Frontal cortex (tissue), 4 donors: ENCODE results near the gene COL4A2. TPM values are rescaled to one million over a fixed set of nuclear protein-coding genes. Genes with fewer than 3 reads are reported as not detected.
"Not testable (repeated sequence)": the region's sequence is repeated elsewhere in the genome, so short reads cannot be mapped to it uniquely, and the experiment has no call there.

Source experiments
- DNase-seq, 2 donors: peaks; one replicate each; pipeline ENCODE4 v3.0.0; 2012; ENCODE audit warnings: low spot score in 2 of 2
- FAIRE-seq: peaks from 2 replicates; lab custom pipeline; 2012; peaks lifted over from hg19 to GRCh38; lab: Jason Lieb, UNC
- total RNA-seq: library from RNA; depleted of rRNA; stranded (reverse); fragments of >200 nt; gene quantifications from one replicate; pipeline ENCODE4 v1.2.3, GENCODE V29; 2014
- donor health status: control.
- donor health status: control.
- donor health status: control.

Gene COL4A2
- total RNA-seq, 1 donor from 2014 or later: 47.3 TPM

- FAIRE-seq: no peak
Observed at GRCh38 chr13:110317093-110317492, 10.0 kb downstream of the COL4A2 start.

GRCh38 chr13:110317496-110318195 is 10.6 kb downstream of the COL4A2 start:
- FAIRE-seq: no peak
- DNase-seq: no peak

More at GRCh38 chr13:110317093-110317492, 10.0 kb downstream of the COL4A2 start:
- no peak for DNase-seq

- no peak for FAIRE-seq
- DNase-seq: no peak
Observed at GRCh38 chr13:110318920-110319319, 11.8 kb downstream of the COL4A2 start.

GRCh38 chr13:110319397-110319773 is 12.3 kb downstream of the COL4A2 start:
- FAIRE-seq (no peak), DNase-seq (no peak)

GRCh38 chr13:110319774-110320509 is 12.9 kb downstream of the COL4A2 start:
- DNase-seq (no peak), FAIRE-seq (no peak)

- FAIRE-seq: no peak
- DNase-seq: no peak
Observed at GRCh38 chr13:110320645-110321044, 13.6 kb downstream of the COL4A2 start.

DNA sequence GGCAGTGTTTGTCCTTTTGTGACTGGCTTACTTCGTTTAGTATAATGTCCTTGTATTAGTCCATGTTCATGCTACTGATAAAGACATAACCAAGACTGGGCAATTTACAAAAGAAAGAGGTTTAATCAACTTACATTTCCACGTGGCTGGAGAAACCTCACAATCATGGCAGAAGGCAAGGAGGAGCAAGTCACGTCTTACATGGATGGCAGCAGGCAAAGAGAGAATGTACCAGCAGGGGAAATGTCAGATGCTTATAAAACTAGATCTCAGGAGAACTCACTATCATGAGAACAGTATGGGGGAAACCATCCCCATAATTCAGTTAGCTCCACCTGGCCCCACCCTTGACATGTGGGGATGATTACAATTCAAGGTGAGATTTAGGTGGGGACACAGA is 14.5 kb downstream of the COL4A2 start:
- not testable (repeated sequence) for DNase-seq, FAIRE-seq

DNA sequence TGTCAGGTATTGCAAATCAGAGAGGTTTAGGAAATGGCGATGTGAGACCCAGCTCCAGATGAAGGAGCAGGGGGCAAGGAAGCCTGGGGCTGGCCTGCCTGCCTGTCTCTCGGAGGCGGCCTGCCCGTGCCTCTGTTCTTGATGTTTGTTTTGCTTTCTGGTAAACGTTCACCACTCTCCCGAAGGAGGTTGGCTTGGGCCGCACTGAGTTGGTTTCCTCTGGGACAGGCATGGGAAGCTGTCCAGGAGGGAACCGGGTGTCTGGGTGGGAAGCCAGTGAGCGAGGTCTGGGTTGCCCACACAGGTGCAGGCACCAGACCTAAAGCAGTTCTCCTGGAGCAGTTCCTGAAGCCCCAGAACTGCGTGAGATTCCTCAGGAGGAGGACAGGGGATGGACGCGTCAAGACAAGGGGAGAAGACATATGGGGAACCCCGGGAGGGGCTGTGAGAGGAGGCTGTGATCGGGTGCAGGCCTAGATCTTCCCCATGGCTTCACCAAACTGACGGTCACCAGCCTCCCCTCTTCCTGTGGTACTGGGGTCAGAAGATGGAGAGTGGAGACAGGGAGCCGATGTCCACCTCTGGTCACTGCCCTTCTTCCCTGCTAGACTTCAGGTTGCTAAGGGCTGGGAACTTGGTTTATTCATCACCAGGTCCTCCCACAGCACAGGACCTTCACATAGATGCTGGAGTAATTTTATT is 15.2 kb downstream of the COL4A2 start:
- FAIRE-seq: no peak
- no peak for DNase-seq

- FAIRE-seq: no peak
Observed at GRCh38 chr13:110322828-110323171, 15.7 kb downstream of the COL4A2 start.

GRCh38 chr13:110323172-110323891 is 16.2 kb downstream of the COL4A2 start:
- no peak for DNase-seq
- no peak for FAIRE-seq

More at GRCh38 chr13:110322828-110323171, 15.7 kb downstream of the COL4A2 start:
- DNase-seq: no peak

DNA sequence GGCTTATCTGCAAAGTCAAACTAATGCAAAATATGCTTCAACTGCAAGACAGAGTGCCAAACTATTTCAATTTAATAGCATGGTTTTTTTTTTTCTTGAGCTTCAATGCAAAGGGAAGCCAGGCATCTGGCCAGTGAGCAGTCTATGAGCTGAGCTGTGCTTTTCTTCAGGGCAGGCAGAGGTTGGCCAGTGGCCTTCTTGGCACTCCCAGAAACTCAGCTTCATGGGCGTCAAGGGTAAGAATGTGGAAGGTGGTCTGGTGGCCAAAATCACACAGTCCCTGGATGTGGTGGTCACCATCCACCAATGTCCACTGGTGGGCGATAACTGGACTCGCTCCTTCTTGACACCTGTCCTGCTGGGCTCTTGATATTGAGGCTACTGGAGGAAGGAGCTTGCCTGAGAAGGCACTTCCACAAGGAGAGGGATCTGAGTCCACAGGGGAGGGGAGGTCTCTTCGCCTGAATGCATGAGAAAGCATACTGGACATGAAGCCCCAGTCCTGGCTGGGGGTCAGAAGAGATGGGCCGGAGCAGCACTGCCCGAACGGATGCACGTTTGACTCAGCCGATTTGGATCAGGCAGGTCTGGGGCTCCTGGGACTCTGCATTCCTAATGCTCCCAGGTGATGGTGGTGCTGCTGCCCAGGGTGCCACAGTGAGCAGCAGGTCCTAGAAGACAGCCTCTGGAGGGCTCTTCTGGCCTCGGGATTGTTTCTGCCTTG is 17.1 kb downstream of the COL4A2 start:
- no peak for FAIRE-seq
- no peak for DNase-seq

GRCh38 chr13:110326263-110326904 is 19.3 kb downstream of the COL4A2 start:
- no peak for DNase-seq
- no peak for FAIRE-seq

DNA sequence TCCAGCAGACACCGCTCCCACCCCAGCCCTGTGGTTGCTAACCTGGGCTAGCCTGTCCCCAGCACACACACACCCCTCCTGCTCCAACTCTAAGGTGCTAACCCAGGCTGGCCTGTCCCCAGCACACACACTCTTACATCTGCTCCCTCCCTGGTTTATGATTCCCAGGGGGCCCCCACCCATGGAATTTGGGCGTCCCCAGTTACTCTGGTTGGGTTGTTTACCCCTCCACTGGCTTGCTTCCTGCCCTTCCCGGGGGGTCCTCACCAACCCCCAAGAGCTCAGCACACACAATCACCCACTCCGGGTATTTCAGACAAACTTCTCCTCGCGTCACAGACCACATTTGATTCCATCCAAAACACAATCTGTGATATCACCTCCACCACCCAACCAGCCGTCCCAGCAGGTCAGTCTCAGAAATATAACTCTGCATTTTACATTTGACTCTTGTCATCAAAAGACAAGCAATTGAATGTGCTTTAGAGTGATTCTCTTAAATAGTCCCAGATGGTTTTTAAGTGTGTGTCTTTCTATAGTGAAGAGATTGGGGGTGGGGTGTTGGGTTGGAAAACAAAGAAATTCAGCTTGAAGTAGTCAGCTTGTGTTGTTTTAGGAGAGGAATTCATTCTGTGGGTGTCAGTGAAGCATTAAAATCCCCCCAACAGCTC is 20.1 kb downstream of the COL4A2 start:
- DNase-seq (no peak), FAIRE-seq (no peak)

GRCh38 chr13:110328573-110328972 is 21.5 kb downstream of the COL4A2 start:
- DNase-seq: no peak
- no peak for FAIRE-seq

DNA sequence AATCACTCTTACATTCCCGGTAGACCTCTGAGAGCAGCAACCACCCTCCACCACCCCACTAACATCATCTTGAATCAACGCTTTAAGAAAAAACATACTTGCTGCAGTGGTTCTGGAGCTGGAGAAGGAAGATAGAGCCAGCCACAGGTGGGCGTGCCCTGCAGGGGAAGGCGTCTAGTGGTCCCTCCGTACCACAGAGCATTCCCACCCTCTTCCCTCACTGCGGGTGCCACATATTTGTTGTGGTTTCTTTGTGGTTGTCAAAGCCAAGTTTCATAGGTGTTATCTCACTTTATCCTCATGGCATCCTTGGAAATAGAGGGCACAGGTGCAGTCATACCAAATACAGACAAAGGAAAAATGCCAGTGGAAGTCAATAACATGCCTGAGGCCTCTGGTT is 22.2 kb downstream of the COL4A2 start:
- no peak for FAIRE-seq

DNA sequence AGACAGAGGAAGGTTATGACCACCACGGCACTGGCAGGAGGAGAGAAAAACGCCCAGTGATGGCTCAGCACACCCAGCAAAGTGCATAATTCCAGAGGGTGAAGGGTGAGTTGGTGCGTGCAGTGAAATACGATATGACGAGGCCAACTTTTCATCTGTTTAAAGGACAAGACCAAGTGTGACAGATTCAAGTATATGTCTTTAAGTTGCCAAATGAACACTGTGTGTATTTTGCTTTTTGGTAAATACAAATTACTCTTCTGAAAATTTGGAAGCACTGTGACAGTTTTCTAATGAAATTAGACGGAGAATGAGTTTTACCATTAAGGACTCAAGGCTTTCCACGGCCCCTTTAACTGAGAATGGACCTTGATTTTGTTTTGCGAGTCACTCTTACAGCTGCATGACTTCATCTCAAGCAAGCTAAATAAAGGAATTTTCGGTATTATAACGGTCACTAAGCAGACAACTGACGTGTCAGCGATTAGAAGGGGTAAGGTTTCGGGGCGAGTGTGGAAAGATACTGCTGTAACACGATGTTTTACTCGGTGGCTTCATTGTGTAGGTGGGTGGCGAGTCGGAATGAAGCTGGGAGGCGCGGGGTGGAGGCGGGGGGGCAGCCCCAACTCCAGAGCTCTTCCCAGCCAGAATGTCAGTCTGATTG is 22.8 kb downstream of the COL4A2 start:
- FAIRE-seq (no peak), DNase-seq (no peak)

More for the DNA sequence above, 22.2 kb downstream of the COL4A2 start:
- DNase-seq: no peak

- DNase-seq (no peak), FAIRE-seq (no peak)
Observed at GRCh38 chr13:110330491-110331011, 23.5 kb downstream of the COL4A2 start.

DNA sequence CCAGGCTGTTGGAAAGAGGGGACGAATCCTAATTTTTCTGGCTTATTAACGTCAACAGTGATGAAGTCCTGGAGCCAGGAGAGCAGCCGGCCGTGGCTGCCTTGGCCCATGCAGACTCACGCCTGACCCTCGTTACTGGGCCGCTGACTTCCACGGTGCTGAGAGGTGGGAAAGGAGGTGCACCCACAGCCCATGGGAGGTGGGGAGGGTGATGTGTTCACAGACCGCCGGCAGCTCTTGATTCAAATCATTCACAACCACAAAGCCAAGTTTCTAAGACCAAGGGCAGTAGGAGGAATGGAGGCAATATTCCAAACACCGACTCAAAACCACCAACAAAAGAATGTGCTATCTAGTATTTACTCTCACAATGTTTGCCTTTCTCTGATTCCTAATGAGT is 24.3 kb downstream of the COL4A2 start:
- FAIRE-seq (no peak), DNase-seq (no peak)
